Right lobe of liver (tissue), 4 donors: ENCODE results near the gene ZDHHC3.

Experiments used
- CTCF ChIP-seq, 4 donors: fragments of 200-600 bp in 3 of 4; fragments of 450-650 bp in 1 of 4; IDR thresholded peaks; one replicate each; pipeline versions ENCODE4 v1.5.1 to v1.8.0; 2016 to 2022; ENCODE audit warnings: antibody characterized with exemption in 4 of 4, mild to moderate bottlenecking in 2 of 4
- POLR2A ChIP-seq: fragments of 450-650 bp; IDR thresholded peaks from one replicate; pipeline ENCODE4 v1.6.1; 2017; ENCODE audit warnings: antibody characterized with exemption, mild to moderate bottlenecking
- donor health status: DM: no; HTN: no; CAD: no.
- donor health status: DM: no; HTN: no; CAD: no.
- donor health status: DM: no; HTN: yes; CAD: no.

- no peak for TF ChIP-seq CTCF (IDR thresholded peaks at IDR 0.05)
- no peak for TF ChIP-seq POLR2A
These were observed 13.8 kb upstream of the ZDHHC3 start for GRCh38 chr3:44989636-44990373.
